Measurements from ENCODE around the gene ALCAM.

DNA sequence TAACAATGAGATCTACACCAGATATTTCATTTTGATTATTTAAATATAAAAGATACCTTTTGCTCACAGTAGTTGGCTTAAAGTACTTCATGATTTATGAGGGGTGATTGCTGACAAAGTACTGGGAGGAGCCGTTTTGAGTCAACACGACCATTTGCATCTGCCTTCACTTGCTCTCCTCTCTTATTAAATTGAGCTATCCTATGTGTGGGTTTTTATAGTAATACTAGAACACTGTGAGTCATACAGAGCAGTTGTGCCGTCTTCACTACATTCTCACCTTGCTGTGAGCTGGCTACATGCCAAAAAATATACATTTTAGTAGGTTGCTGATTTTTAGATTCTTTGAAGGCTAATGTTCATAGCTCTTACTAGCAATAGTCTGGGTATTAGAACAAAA lies 161.2 kb downstream of the ALCAM start:
- TF ChIP-seq POLR2AphosphoS5 (IDR thresholded peaks at IDR 0.05) = no peak
- TF ChIP-seq POLR2A (IDR thresholded peaks at IDR 0.05) = no peak
- TF ChIP-seq, protein P1, sequence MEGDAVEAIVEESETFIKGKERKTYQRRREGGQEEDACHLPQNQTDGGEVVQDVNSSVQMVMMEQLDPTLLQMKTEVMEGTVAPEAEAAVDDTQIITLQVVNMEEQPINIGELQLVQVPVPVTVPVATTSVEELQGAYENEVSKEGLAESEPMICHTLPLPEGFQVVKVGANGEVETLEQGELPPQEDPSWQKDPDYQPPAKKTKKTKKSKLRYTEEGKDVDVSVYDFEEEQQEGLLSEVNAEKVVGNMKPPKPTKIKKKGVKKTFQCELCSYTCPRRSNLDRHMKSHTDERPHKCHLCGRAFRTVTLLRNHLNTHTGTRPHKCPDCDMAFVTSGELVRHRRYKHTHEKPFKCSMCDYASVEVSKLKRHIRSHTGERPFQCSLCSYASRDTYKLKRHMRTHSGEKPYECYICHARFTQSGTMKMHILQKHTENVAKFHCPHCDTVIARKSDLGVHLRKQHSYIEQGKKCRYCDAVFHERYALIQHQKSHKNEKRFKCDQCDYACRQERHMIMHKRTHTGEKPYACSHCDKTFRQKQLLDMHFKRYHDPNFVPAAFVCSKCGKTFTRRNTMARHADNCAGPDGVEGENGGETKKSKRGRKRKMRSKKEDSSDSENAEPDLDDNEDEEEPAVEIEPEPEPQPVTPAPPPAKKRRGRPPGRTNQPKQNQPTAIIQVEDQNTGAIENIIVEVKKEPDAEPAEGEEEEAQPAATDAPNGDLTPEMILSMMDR (IDR thresholded peaks at IDR 0.05) = no peak

Measured in transverse colon (tissue), 4 donors.